Smooth muscle cell (in vitro differentiated cells): ENCODE results near the gene ZBTB47. TPM values are rescaled to one million over a fixed set of nuclear protein-coding genes. Genes with fewer than 3 reads are reported as not detected.

Experiments used
- DNase-seq: peaks from one replicate; lab custom pipeline; 2025; ENCODE audit not compliant: unreplicated experiment; lab: John Stamatoyannopoulos, UW
- H2AFZ ChIP-seq: fragments of 200-600 bp; sonication (generic); 2 replicates; pipeline ENCODE4 v1.6.0; 2016; ENCODE audit warnings: antibody characterized with exemption, low read depth, mild to moderate bottlenecking
- H3F3A ChIP-seq: fragments of 200-600 bp; sonication (generic); 2 replicates; pipeline ENCODE4 v1.6.0; 2017; ENCODE audit warnings: antibody characterized with exemption, low read depth
- H3K27ac ChIP-seq: fragments of 200-600 bp; sonication (generic); 2 replicates; pipeline ENCODE4 v1.5.1; 2016; ENCODE audit warnings: low read depth, mild to moderate bottlenecking
- H3K27me3 ChIP-seq: fragments of 200-600 bp; sonication (generic); 2 replicates; pipeline ENCODE4 v1.6.1; 2016; ENCODE audit warnings: low read depth, mild to moderate bottlenecking
- H3K36me3 ChIP-seq: fragments of 200-600 bp; sonication (generic); 2 replicates; pipeline ENCODE4 v1.5.1; 2016; ENCODE audit warnings: low read depth
- H3K4me1 ChIP-seq: fragments of 200-600 bp; sonication (generic); 2 replicates; pipeline ENCODE4 v1.5.1; 2016; ENCODE audit warnings: low read depth
- H3K4me2 ChIP-seq: fragments of 200-600 bp; sonication (generic); 2 replicates; pipeline ENCODE4 v1.6.0; 2016; ENCODE audit warnings: mild to moderate bottlenecking
- H3K4me3 ChIP-seq: fragments of 200-600 bp; sonication (generic); 2 replicates; pipeline ENCODE4 v1.5.1; 2016; ENCODE audit warnings: mild to moderate bottlenecking
- H3K79me2 ChIP-seq: fragments of 200-600 bp; sonication (generic); 2 replicates; pipeline ENCODE4 v1.6.0; 2016; ENCODE audit warnings: low read depth, mild to moderate bottlenecking
- H3K9ac ChIP-seq: fragments of 200-600 bp; sonication (generic); 2 replicates; pipeline ENCODE4 v1.6.0; 2016; ENCODE audit warnings: low read depth
- H3K9me3 ChIP-seq: fragments of 200-600 bp; sonication (generic); replicated peaks from 2 replicates; pipeline ENCODE4 v1.5.1; 2016; ENCODE audit warnings: low read depth
- H4K20me1 ChIP-seq: fragments of 200-600 bp; sonication (generic); 2 replicates; pipeline ENCODE4 v1.6.0; 2016; ENCODE audit warnings: low read depth
- WGBS: methylation state at CpG from one replicate; pipeline ENCODE4 v1.1.7; 2016; ENCODE audit warnings: low lambda C conversion rate; 5-methylcytosine and 5-hydroxymethylcytosine counted together
- polyA plus RNA-seq: library from polyadenylated mRNA; unstranded; fragments of >200 nt; fragmentation: Nextera tagmentation; extraction: Ambion mirVana; gene quantifications from 2 replicates; pipeline ENCODE4 v1.2.1, GENCODE V29; 2016
- total RNA-seq: library from RNA; depleted of rRNA; stranded (reverse); fragments of >200 nt; gene quantifications from 2 replicates; pipeline ENCODE4 v1.2.3, GENCODE V29; 2014
- TF ChIP-seq, protein P1 (sequence below): fragments of 200-600 bp; sonication (generic); IDR thresholded peaks from 2 replicates; pipeline ENCODE4 v1.5.1; 2017; ENCODE audit warnings: borderline replicate concordance, mild to moderate bottlenecking, antibody characterized with exemption; ENCODE audit not compliant: insufficient read depth, poor library complexity, severe bottlenecking

ZBTB47 gene
- total and polyA plus RNA-seq, 2 experiments from 2014 or later = 4.6 to 7.7 TPM

DNA sequence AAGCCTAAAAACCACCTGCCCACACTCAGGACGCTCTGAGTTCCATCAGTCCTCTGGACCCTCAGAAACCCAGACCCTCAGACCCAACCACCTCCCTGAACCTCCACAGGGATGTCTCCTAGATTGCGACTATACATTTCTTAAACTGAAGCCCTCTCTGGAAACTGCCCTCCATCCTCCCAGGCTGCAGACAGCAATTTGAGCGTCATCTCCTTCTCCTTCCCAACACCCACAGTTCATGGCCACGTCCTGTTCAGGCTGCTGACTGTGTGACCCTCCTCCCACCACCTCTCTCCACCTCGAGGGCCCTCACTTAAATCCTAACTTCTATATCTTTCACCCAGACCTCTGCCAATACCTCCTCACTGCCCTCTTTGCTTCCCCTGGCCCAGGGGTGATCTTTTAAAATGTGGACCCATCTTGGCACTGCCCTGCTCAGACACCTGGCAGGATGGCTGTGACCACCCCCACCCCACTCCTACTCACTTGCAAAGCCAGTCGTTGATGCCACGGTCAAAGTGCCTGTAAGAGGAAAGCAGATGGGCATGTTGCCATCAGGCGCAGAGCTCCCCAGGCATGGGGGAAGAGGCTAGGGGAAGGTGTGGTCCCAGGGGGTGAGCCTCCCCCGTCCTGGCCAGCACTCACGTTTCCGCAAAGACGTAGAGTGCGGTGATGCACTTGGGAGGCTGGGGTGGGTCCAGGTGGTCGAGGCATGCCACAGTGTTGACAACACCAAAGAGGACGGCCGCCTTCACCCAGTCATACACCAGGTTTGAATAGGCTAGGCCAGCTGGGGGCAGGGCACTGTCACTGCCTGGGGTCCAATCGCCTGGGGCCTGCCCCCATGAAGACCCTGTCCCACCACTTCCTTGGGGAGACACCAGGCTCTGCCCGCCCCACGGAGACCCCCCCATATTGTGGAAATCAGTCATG, 43.1 kb downstream of the ZBTB47 start:
- TF ChIP-seq, protein P1, sequence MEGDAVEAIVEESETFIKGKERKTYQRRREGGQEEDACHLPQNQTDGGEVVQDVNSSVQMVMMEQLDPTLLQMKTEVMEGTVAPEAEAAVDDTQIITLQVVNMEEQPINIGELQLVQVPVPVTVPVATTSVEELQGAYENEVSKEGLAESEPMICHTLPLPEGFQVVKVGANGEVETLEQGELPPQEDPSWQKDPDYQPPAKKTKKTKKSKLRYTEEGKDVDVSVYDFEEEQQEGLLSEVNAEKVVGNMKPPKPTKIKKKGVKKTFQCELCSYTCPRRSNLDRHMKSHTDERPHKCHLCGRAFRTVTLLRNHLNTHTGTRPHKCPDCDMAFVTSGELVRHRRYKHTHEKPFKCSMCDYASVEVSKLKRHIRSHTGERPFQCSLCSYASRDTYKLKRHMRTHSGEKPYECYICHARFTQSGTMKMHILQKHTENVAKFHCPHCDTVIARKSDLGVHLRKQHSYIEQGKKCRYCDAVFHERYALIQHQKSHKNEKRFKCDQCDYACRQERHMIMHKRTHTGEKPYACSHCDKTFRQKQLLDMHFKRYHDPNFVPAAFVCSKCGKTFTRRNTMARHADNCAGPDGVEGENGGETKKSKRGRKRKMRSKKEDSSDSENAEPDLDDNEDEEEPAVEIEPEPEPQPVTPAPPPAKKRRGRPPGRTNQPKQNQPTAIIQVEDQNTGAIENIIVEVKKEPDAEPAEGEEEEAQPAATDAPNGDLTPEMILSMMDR = no peak
- Histone ChIP-seq H3F3A (no peaks in the 10 kb centered on the region), H3K4me3 (no peak overlapping the region), H3K27me3 (peaks cover 14% of the 10 kb centered on the region), H3K9ac (no peak overlapping the region), H3K36me3 (no peaks in the 10 kb centered on the region), H3K4me1 (no peaks in the 10 kb centered on the region), H4K20me1 (no peaks in the 10 kb centered on the region), H3K27ac (no peak overlapping the region), H3K4me2 (no peak overlapping the region), H2AFZ (no peak overlapping the region), H3K79me2 (no peaks in the 10 kb centered on the region), H3K9me3 (no peaks in the 10 kb centered on the region)
- WGBS = 86% methylated on average over 19 of the region's 19 CpGs
- no peak for DNase-seq

DNA sequence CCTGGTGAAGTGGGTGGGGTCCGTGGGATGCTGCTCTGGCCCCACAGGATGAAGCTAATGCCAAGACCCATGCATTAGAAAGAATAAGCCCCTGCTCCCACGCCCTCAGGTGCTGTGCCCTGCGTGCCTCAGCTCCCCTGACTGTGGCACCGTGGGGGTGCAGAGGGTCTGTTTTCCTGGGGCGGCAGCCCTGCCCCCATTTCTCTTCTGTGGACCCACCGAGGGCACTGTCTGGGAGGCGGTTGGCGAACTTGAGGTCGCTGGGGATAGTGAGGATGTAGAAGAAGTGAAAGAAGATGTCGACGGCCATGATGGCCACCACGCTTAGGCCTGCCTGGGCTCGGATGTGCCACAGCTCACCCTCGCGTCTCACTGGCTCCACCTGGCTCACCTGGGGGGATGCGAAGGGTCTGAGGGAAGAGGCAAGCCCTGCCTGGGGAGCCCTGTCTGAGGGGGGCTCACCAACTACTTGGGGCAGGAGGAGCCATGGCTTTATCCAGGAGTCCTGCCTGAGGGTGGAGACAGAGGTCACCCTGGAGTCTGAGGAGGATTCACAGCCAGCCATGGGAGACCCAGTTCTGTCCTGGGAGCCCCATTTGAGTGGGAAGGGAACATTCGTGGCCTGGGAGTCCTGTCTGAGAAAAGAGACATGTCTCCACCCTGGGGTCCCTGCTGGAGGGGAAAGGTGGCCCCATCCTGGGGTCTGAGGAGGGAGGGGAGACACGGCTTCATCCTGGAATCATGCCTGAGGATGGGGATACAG, 44.0 kb downstream of the ZBTB47 start:
- no peak overlapping the region for H3K27ac ChIP-seq
- no peak overlapping the region for H3K4me3 ChIP-seq

DNA sequence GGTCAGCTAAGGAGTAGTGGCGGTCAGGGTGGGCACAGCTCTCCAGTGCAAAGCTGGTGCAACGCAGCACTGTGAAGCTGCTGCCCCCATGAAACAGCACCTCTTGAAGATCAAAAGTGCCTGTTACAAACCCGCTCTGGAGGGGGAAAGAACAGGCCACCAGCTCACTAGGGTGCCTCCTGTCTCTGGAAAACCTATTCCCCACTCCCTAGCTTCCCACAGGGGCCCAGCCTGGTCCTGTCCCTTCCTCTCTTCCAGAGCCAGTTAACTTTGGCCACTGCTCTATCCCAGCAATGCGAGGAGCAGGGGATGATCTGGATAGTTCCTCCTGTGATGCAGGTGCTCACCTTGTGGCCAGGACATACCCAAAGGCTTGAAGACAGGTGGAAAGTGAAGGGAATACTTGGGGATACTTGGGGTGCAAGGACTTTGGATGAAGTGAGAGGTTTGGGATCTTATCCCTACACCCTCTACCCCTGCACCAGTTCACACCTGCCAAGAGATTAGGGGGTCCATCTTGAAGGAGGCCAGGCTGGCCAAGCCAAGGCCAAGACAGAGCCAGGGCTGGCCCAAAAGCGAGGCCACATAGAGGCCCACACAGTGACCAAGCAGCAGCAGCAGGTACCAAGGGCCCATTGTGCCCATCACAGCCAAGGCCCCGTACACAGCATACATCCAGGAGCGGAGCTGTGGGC, 44.9 kb downstream of the ZBTB47 start:
- no peaks in the 10 kb centered on the region for H3K4me1 ChIP-seq
- no peaks in the 10 kb centered on the region for H3K9me3 ChIP-seq
- peaks cover 14% of the 10 kb centered on the region for H3K27me3 ChIP-seq
- H2AFZ ChIP-seq = no peak overlapping the region
- no peak overlapping the region for H3K9ac ChIP-seq
- no peaks in the 10 kb centered on the region for H4K20me1 ChIP-seq
- WGBS = 90% methylated on average over 7 of the region's 7 CpGs
- TF ChIP-seq, protein P1 = no peak
- H3K36me3 ChIP-seq = no peaks in the 10 kb centered on the region
- DNase-seq = no peak
- H3K4me2 ChIP-seq = no peak overlapping the region
- no peaks in the 10 kb centered on the region for H3F3A ChIP-seq
- H3K4me3 ChIP-seq = no peak overlapping the region
- H3K27ac ChIP-seq = no peak overlapping the region
- no peaks in the 10 kb centered on the region for H3K79me2 ChIP-seq

More for the DNA sequence above, 44.0 kb downstream of the ZBTB47 start:
- H3K9ac ChIP-seq = no peak overlapping the region
- WGBS = 91% methylated on average over 18 of the region's 18 CpGs
- H3K36me3 ChIP-seq = no peaks in the 10 kb centered on the region
- peaks cover 14% of the 10 kb centered on the region for H3K27me3 ChIP-seq
- no peaks in the 10 kb centered on the region for H3K79me2 ChIP-seq
- TF ChIP-seq, protein P1 = no peak
- H3K4me2 ChIP-seq = no peak overlapping the region
- no peaks in the 10 kb centered on the region for H3K9me3 ChIP-seq
- H3K4me1 ChIP-seq = no peaks in the 10 kb centered on the region
- H2AFZ ChIP-seq = no peak overlapping the region
- no peaks in the 10 kb centered on the region for H4K20me1 ChIP-seq
- H3F3A ChIP-seq = no peaks in the 10 kb centered on the region
- DNase-seq = no peak
